GM18861 (cell line): ENCODE results near the gene POLR1B.
"Not testable (repeated sequence)": the region's sequence is repeated elsewhere in the genome, so short reads cannot be mapped to it uniquely, and the experiment has no call there.

ENCODE experiments used
- ATAC-seq: cut with Tn5 transposase; IDR thresholded peaks from one replicate; pipeline ENCODE4 v1.9.1; 2021; ENCODE audit not compliant: unreplicated experiment

Gene POLR1B, protein sequence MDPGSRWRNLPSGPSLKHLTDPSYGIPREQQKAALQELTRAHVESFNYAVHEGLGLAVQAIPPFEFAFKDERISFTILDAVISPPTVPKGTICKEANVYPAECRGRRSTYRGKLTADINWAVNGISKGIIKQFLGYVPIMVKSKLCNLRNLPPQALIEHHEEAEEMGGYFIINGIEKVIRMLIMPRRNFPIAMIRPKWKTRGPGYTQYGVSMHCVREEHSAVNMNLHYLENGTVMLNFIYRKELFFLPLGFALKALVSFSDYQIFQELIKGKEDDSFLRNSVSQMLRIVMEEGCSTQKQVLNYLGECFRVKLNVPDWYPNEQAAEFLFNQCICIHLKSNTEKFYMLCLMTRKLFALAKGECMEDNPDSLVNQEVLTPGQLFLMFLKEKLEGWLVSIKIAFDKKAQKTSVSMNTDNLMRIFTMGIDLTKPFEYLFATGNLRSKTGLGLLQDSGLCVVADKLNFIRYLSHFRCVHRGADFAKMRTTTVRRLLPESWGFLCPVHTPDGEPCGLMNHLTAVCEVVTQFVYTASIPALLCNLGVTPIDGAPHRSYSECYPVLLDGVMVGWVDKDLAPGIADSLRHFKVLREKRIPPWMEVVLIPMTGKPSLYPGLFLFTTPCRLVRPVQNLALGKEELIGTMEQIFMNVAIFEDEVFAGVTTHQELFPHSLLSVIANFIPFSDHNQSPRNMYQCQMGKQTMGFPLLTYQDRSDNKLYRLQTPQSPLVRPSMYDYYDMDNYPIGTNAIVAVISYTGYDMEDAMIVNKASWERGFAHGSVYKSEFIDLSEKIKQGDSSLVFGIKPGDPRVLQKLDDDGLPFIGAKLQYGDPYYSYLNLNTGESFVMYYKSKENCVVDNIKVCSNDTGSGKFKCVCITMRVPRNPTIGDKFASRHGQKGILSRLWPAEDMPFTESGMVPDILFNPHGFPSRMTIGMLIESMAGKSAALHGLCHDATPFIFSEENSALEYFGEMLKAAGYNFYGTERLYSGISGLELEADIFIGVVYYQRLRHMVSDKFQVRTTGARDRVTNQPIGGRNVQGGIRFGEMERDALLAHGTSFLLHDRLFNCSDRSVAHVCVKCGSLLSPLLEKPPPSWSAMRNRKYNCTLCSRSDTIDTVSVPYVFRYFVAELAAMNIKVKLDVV

GRCh38 chr2:112542123-112542983, at the start of gene POLR1B:
POLR1B (plus strand) TSS chr2:112542465; CDS start chr2:112542495, 30 bp downstream.
- peak; percentile 64 for ATAC-seq

- no peak for ATAC-seq
Measured at GRCh38 chr2:112493048-112493447, 49.2 kb upstream of the POLR1B start.

GRCh38 chr2:112493858-112494648, 48.2 kb upstream of the POLR1B start:
- no peak for ATAC-seq

DNA sequence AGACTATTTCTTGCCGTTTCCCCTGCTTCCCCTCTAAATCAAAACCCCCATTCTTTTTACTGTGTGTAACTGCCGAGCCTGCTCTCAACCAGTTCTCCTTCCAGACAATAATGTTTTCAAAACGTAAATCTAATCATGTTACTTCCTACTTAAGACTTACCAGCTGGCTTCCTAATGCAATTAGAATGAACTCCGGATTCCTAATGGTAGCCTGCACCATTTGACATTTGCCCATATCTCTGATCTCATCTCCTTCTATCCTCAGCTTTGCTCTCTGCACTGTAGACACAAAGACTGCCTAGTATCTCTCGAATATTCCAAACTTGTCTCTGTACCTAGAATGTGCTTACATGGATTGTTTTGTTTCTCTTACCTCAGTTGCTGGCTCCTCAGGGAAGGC, 47.4 kb upstream of the POLR1B start:
- ATAC-seq, result no peak

DNA sequence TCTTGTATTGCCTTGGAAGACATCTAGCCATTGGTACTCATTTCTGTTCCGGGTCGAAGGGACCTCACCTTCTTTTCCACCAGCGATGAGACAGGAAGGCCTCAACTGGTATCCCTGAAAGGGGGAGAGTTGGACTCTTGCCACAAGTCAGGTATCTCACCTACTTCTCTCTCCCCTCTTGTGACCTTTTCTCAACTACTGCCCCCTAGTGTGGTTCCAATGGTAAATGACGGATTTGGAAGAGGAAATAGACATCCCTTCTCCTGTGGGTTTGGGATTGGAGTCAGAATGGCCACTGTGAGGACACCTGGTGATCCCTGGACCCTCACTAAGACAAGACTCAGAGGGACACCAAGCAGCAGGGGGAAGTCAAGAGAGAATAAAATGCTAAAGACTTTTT, 46.4 kb upstream of the POLR1B start:
- ATAC-seq, result not testable (repeated sequence)

DNA sequence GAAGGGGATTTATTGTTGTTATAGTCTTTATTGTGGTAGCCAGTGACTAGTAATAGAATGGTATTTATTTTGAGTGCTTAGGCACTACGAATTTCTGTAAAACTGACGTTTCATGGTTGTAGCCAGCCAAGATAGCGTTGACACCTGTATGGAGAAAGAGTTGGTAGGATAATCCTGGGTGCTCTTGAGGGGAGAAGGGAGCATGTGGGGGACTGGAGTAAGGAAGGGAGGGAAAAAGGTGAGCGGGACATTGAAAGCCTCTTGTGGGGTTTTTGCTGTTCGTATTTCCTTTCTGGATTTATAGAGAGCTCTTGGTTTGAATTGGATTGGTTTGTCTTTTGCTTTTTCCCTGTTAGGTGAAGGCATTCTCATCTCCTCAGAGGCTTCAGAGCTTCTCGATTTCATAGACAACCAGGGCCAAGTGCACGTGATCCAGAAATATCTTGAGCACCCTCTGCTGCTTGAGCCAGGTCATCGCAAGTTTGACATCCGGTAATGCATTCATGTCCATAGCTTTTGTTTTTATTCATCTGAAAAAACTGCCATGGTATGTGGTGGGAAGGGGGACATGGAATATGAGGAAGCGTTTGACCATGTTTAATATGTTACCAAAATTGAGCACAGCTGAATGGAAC, 41.3 kb upstream of the POLR1B start:
- ATAC-seq, result not testable (repeated sequence)

DNA sequence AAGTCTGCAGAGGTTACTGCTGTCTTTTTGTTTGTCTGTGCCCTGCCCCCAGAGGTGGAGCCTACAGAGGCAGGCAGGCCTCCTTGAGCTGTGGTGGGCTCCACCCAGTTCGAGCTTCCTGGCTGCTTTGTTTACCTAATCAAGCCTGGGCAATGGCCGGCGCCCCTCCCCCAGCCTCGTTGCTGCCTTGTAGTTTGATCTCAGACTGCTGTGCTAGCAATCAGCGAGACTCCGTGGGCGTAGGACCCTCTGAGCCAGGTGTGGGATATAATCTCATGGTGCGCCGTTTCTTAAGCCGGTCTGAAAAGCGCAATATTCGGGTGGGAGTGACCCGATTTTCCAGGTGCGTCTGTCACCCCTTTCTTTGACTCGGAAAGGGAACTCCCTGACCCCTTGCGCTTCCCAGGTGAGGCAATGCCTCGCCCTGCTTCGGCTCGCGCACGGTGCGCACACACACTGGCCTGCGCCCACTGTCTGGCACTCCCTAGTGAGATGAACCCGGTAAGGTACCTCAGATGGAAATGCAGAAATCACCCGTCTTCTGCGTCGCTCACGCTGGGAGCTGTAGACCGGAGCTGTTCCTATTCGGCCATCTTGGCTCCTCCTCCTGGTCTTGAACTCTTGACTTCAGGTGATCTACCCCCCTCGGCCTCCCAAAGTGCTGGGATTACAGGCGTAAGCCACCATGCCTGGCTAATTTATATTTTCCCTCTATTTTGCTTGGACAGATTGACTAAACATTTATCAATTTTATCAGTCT, 32.8 kb upstream of the POLR1B start:
- ATAC-seq, result not testable (repeated sequence)

DNA sequence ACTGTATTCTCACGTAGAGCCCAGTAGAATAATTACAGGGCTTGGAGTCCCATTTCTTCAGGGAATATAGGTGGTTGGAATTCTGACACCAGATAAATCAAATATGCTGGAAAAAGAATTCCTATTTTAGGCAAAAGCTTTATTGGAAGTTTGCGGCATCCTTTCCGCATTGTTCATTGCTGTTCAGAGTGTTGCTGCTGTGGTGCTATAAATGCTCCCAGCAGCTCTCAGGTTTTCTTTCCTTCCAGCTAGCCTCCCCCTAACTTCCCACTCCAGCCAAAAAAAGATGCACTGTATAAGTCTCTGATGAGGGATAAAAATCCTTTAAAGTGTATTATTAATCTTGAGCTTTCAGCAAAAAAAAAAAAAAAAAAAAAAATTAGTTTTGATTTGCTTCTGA, 25.5 kb upstream of the POLR1B start:
- ATAC-seq, result no peak

GRCh38 chr2:112518807-112519206, 23.5 kb upstream of the POLR1B start:
- no peak for ATAC-seq

- ATAC-seq, result no peak
Measured at GRCh38 chr2:112519506-112519905, 22.8 kb upstream of the POLR1B start.

DNA sequence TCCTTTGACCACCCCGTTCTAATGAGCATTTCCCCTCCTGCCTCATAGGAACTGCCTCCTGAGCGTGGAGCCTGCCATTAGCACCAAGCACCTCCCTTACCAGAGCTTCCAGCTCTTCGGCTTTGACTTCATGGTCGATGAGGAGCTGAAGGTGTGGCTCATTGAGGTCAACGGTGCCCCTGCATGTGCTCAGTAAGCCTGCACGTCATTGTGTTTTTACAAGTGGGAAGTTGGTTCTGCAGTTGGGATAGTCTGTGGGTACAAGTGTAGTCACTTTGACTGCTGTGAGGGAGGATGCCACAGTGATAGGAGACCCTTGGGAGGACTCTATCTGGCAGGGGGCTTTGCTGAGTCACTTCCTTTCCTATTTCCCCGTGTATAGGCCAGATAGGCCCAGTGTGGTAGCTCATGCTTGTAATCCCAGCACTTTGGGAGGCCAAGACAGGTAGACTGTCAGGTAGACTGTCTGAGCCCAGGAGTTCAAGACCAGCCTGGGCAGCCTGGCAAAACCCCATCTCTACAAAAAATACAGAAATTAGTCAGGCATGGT, 22.0 kb upstream of the POLR1B start:
- no peak for ATAC-seq

DNA sequence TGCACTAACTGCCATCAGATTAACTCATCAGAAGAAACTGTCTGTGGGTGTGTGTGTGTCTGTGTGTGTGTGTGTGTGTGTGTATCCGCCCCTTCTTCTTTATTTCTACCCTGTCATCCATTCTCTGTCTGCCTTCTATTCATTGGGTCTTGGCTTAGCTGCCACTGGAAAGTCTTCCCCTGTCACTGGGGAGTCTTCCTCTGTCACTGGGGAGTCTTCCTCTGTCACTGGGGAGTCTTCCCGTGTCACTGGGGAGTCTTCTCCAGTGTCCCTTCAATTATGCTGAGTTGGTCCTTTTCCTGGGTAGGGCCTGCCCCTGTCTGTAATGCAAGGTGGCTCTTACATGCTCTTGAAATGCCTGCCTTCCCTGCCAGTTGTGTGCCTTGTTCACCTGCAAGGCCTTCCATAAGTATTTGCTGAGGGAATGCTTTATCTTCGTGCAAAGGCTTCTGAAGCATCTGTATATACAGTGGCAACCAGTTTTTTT, 18.9 kb upstream of the POLR1B start:
- no peak for ATAC-seq

DNA sequence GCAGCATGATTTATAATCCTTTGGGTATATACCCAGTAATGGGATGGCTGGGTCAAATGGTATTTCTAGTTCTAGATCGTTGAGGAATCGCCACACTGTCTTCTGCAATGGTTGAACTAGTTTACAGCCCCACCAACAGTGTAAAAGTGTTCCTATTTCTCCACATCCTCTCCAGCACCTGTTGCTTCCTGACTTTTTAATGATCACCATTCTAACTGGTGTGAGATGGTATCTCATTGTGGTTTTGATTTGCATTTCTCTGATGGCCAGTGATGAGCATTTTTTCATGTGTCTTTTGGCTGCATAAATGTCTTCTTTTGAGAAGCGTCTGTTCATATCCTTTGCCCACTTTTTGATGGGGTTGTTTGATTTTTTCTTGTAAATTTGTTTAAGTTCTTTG, 18.0 kb upstream of the POLR1B start:
- ATAC-seq, result not testable (repeated sequence)

DNA sequence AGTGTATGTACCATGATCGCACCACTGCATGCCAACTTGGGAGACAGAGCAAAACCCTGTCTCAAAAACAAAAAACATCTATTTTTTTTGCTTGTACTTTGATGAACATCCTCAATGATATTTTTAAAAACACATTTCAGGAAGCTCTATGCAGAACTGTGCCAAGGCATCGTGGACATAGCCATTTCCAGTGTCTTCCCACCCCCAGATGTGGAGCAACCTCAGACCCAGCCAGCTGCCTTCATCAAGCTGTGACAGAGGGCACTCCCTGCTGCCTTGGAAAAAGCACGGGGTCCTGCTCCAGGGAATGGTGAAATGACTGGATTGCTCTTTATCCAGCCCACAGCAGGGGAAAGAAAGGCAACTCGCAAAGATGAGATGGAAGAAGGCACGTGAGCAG, 13.7 kb upstream of the POLR1B start:
- ATAC-seq, result no peak

- ATAC-seq, result no peak
Measured at GRCh38 chr2:112529757-112530156, 12.5 kb upstream of the POLR1B start.

DNA sequence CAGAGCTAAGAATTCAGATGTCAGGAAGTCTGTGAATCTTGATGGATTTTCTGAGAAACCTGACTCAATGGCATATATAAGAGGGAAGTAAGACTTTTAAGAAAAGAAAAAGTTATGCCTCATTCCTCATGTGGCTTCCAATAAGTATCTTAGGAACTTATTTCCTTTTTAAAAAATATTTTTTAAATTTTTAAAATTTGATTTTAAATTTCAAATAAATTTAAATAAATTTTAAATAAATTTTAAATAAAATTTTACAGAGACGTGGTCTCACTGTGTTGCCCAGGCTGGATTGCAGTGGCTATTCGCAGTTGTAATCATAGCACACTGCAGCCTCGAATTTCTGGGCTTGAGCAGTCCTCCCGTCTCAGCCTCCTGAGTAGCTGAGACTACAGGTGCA, 11.5 kb upstream of the POLR1B start:
- no peak for ATAC-seq

DNA sequence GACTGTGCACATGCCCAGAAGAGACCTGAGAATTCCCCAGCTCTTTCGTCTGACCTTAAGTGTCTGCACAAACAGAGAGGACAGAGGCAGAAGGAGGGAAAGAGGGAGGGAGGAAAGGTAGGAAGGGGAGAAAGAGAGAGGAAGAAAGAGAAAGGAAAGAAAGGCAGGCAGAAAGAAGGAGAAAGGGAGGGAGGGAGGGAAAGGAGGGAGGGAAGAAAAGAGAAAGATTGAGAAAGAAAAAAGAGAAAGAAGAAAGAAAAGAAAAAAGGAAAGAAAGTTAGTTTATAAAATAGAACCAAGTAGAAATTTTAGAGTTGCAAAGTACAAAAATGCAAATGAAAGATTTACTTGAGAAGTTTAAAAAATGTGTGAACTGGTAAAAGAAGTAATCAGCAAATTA, 7.4 kb upstream of the POLR1B start:
- no peak for ATAC-seq

- not testable (repeated sequence) for ATAC-seq
Measured at GRCh38 chr2:112536665-112537064, 5.6 kb upstream of the POLR1B start.
